Right ventricle myocardium inferior (tissue), 1 donor: ENCODE results near the gene ADM5. TPM values are rescaled to one million over a fixed set of nuclear protein-coding genes. Genes with fewer than 3 reads are reported as not detected.

Experiments used
- ATAC-seq: fragments of 200-7000 bp; cut with Tn5 transposase; one replicate; pipeline ENCODE4 v1.9.1; 2020; ENCODE audit warnings: mild to moderate bottlenecking, moderate library complexity
- DNase-seq: peaks from one replicate; pipeline ENCODE4 v3.0.0; 2021; ENCODE audit errors: missing footprints
- intact Hi-C: fragments of 100-400 bp; cut with DNase I; formaldehyde crosslinking; loops from one replicate; pipeline ENCODE4 v1.11.0; 2022
- total RNA-seq: library from RNA; stranded (reverse); fragmentation: NEBNext Ultra II Directional; extraction: Animal tissue kit (Norgen Biotek cat#: 25700); gene quantifications from one replicate; pipeline ENCODE4 v1.2.1, GENCODE V29; 2021
- donor health status: DM: no; HTN: yes; CAD: no; lungs with severe emphysema.

Gene ADM5
- total RNA-seq, 1 donor from 2014 or later = 0.84 TPM

- DNase-seq = peak; percentile 51
- intact Hi-C loops = no loop called here
- no peak for ATAC-seq
Measured at GRCh38 chr19:49656456-49657109, 32.8 kb upstream of the ADM5 start.

- intact Hi-C loops = no loop called here
- no peak for ATAC-seq
Measured at GRCh38 chr19:49657493-49658138, 31.8 kb upstream of the ADM5 start.

GRCh38 chr19:49658139-49658517, 31.3 kb upstream of the ADM5 start:
- intact Hi-C loops = no loop called here
- peak; percentile 63 for DNase-seq
- ATAC-seq = no peak

More at GRCh38 chr19:49657493-49658138, 31.8 kb upstream of the ADM5 start:
- DNase-seq = peak; percentile 3

- ATAC-seq (no peak), DNase-seq (peak; percentile 51)
- intact Hi-C loops = no loop called here
Measured at GRCh38 chr19:49658566-49659442, 30.6 kb upstream of the ADM5 start.

- DNase-seq (peak; percentile 1), ATAC-seq (no peak)
- intact Hi-C loops = no loop called here
Measured at GRCh38 chr19:49660338-49660961, 28.9 kb upstream of the ADM5 start.

- intact Hi-C loops = no loop called here
- DNase-seq (peak; percentile 25), ATAC-seq (no peak)
Measured at GRCh38 chr19:49662011-49662410, 27.4 kb upstream of the ADM5 start.

GRCh38 chr19:49663224-49663623, 26.2 kb upstream of the ADM5 start:
- peak; percentile 9 for DNase-seq
- ATAC-seq = no peak
- intact Hi-C loops = no loop called here

GRCh38 chr19:49664171-49665035, 25.0 kb upstream of the ADM5 start:
- intact Hi-C loops = no loop called here
- peak; percentile 93 for DNase-seq

GRCh38 chr19:49665036-49665350, 24.4 kb upstream of the ADM5 start:
- DNase-seq (no peak), ATAC-seq (no peak)
- intact Hi-C loops = no loop called here

More at GRCh38 chr19:49664171-49665035, 25.0 kb upstream of the ADM5 start:
- peak; percentile 76 for ATAC-seq

- peak; percentile 99 for DNase-seq
- peak; percentile 93 for ATAC-seq
- intact Hi-C loops = no loop called here
Measured at GRCh38 chr19:49665351-49666119, 23.9 kb upstream of the ADM5 start, which contains the start of the genes BCL2L12 and IRF3. TSS of gene BCL2L12 (plus strand) at chr19:49665933. CDS start at chr19:49666693, 760 bp downstream. TSS of gene IRF3 (minus strand) at chr19:49665857. CDS start at chr19:49664838, 1,019 bp downstream.

- intact Hi-C loops = no loop called here
- ATAC-seq (no peak), DNase-seq (no peak)
Measured at GRCh38 chr19:49666120-49666444, 23.3 kb upstream of the ADM5 start.

GRCh38 chr19:49667473-49667872, 21.9 kb upstream of the ADM5 start:
- intact Hi-C loops = no loop called here
- DNase-seq (no peak), ATAC-seq (no peak)

GRCh38 chr19:49669516-49669915, 19.9 kb upstream of the ADM5 start:
- DNase-seq = no peak
- no peak for ATAC-seq
- intact Hi-C loops = no loop called here

- intact Hi-C loops = loop anchor here (5.0 kb wide), 2 partner anchors 80 to 100 kb away; partner anchors contain the start of gene PRR12
- DNase-seq = peak; percentile 91
- no peak for ATAC-seq
Measured at GRCh38 chr19:49672131-49672919, 17.1 kb upstream of the ADM5 start.

- intact Hi-C loops = loop anchor here (2.0 to 5.0 kb wide), 3 partner anchors 35 to 224 kb away; partner anchors contain the start of genes AKT1S1, ALDH16A1, PIH1D1 and RRAS
- DNase-seq (peak; percentile 77), ATAC-seq (peak; percentile 51)
Measured at GRCh38 chr19:49676136-49676783, 13.1 kb upstream of the ADM5 start.

- peak; percentile 99 for DNase-seq
- intact Hi-C loops = loop anchor here (1.0 to 5.0 kb wide), 5 partner anchors 36 to 225 kb away; partner anchors contain the start of genes AKT1S1, ALDH16A1, FUZ and PIH1D1
- ATAC-seq = peak; percentile 92
Measured at GRCh38 chr19:49676784-49677230, 12.6 kb upstream of the ADM5 start.
